Gastrocnemius medialis (tissue), 4 donors: Measurements from ENCODE around the gene EIF2D.

ENCODE experiments used
- CTCF ChIP-seq, 5 experiments: fragments of 450-650 bp in 3 of 5; fragments of 200-600 bp in 2 of 5; sonication (generic) in 2 of 5; IDR thresholded peaks in 4 of 5; conservative IDR thresholded peaks in 1 of 5; 1 replicate in 4 of 5; 2 replicates in 1 of 5; pipeline ENCODE4 v1.5.1; 2016 to 2019; ENCODE audit warnings: antibody characterized with exemption in 5 of 5, mild to moderate bottlenecking in 3 of 5, moderate library complexity in 3 of 5
- POLR2A ChIP-seq, 2 donors: fragments of 450-650 bp; IDR thresholded peaks; one replicate each; pipeline ENCODE4 v1.6.1; 2017; ENCODE audit warnings: antibody characterized with exemption in 2 of 2, mild to moderate bottlenecking in 2 of 2, moderate library complexity in 2 of 2

GRCh38 chr1:206580438-206581113, 31.7 kb downstream of the EIF2D start:
- TF ChIP-seq CTCF (IDR thresholded peaks at IDR 0.05 in 4 of 5, conservative IDR thresholded peaks at IDR 0.05 in 1 of 5) (no peak), POLR2A (IDR thresholded peaks at IDR 0.05) (no peak)
